GM18861 (cell line): ENCODE measurements around the gene PDCD5.

Experiments
- ATAC-seq: cut with Tn5 transposase; IDR thresholded peaks from one replicate; pipeline ENCODE4 v1.9.1; 2021; ENCODE audit not compliant: unreplicated experiment

The PDCD5 gene

GRCh38 chr19:32630338-32630737 lies 49.3 kb downstream of the PDCD5 start:
- no peak for ATAC-seq

- no peak for ATAC-seq
Observed at GRCh38 chr19:32631381-32631780, 50.4 kb downstream of the PDCD5 start.
